Measurements from ENCODE around the gene GREB1L. TPM values are rescaled to one million over a fixed set of nuclear protein-coding genes. Genes with fewer than 3 reads are reported as not detected.

The GREB1L gene
- total RNA-seq, 2 experiments from 2014 or later, result not detected

GRCh38 chr18:21496277-21496835, 254.3 kb downstream of the GREB1L start:
- Histone ChIP-seq H3K4me2 (ENCODE audit: low read length) (no peak overlapping the region), H3K4me3 (ENCODE audit: low read depth, low read length, poor library complexity, severe bottlenecking) (no peak overlapping the region), H3K79me2 (ENCODE audit: insufficient read depth, low read depth, low read length) (no peaks in the 10 kb centered on the region), H2AFZ (ENCODE audit: low read length) (no peak overlapping the region), H4K20me1 (ENCODE audit: insufficient read depth, low read length) (no peaks in the 10 kb centered on the region), H3K9me2 (ENCODE audit: insufficient read depth, low read length) (no peaks in the 10 kb centered on the region), H3K36me3 (ENCODE audit: insufficient read depth, low read length) (no peaks in the 10 kb centered on the region), H3K4me1 (ENCODE audit: insufficient read depth, low read length, poor library complexity, severe bottlenecking) (no peaks in the 10 kb centered on the region), H3K9me3 (ENCODE audit: low read length) (no peaks in the 10 kb centered on the region), H3K27ac (ENCODE audit: low read depth, low read length, poor library complexity, severe bottlenecking) (no peak overlapping the region)
- ChIA-PET POLR2A (interaction anchor here (0.5 to 0.7 kb wide), 5 partner anchors 12 to 925 kb away, joined by 3 to 9 read pairs (median 5); no protein-coding TSS in a partner anchor), CTCF (ENCODE audit: unreplicated experiment) (no interaction called here)
- DNase-seq (ENCODE audit: low spot score), result no peak
- intact Hi-C loops (cut with micrococcal nuclease; ENCODE audit: unreplicated experiment), result no loop called here
- no TSS peak for BruUV-seq (replicated peaks)
- TF ChIP-seq, protein P1, sequence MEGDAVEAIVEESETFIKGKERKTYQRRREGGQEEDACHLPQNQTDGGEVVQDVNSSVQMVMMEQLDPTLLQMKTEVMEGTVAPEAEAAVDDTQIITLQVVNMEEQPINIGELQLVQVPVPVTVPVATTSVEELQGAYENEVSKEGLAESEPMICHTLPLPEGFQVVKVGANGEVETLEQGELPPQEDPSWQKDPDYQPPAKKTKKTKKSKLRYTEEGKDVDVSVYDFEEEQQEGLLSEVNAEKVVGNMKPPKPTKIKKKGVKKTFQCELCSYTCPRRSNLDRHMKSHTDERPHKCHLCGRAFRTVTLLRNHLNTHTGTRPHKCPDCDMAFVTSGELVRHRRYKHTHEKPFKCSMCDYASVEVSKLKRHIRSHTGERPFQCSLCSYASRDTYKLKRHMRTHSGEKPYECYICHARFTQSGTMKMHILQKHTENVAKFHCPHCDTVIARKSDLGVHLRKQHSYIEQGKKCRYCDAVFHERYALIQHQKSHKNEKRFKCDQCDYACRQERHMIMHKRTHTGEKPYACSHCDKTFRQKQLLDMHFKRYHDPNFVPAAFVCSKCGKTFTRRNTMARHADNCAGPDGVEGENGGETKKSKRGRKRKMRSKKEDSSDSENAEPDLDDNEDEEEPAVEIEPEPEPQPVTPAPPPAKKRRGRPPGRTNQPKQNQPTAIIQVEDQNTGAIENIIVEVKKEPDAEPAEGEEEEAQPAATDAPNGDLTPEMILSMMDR (conservative IDR thresholded peaks at IDR 0.05; ENCODE audit: low read length), result no peak
- TF ChIP-seq EZH2phosphoT487 (IDR thresholded peaks at IDR 0.05; ENCODE audit: borderline replicate concordance, low read depth, low read length), result no peak

- intact Hi-C loops (cut with micrococcal nuclease; ENCODE audit: unreplicated experiment), result no loop called here
- ChIA-PET CTCF (ENCODE audit: unreplicated experiment) (interaction anchor here (1.1 kb wide), 1 partner anchor 15 kb away, joined by 3 read pairs; no protein-coding TSS in a partner anchor), POLR2A (no interaction called here)
- no peak for TF ChIP-seq EZH2phosphoT487 (IDR thresholded peaks at IDR 0.05; ENCODE audit: borderline replicate concordance, low read depth, low read length)
- TF ChIP-seq, protein P1 (conservative IDR thresholded peaks at IDR 0.05; ENCODE audit: low read length), result no peak
- H2AFZ ChIP-seq (ENCODE audit: low read length), result no peak overlapping the region
- DNase-seq (ENCODE audit: low spot score), result no peak
- no peaks in the 10 kb centered on the region for H3K9me3 ChIP-seq (ENCODE audit: low read length)
- H3K79me2 ChIP-seq (ENCODE audit: insufficient read depth, low read depth, low read length), result no peaks in the 10 kb centered on the region
- H3K4me3 ChIP-seq (ENCODE audit: low read depth, low read length, poor library complexity, severe bottlenecking), result no peak overlapping the region
- H4K20me1 ChIP-seq (ENCODE audit: insufficient read depth, low read length), result no peaks in the 10 kb centered on the region
- H3K4me1 ChIP-seq (ENCODE audit: insufficient read depth, low read length, poor library complexity, severe bottlenecking), result no peaks in the 10 kb centered on the region
- H3K36me3 ChIP-seq (ENCODE audit: insufficient read depth, low read length), result no peaks in the 10 kb centered on the region
- BruUV-seq (replicated peaks), result no TSS peak
- no peak overlapping the region for H3K4me2 ChIP-seq (ENCODE audit: low read length)
- no peak overlapping the region for H3K27ac ChIP-seq (ENCODE audit: low read depth, low read length, poor library complexity, severe bottlenecking)
- no peaks in the 10 kb centered on the region for H3K9me2 ChIP-seq (ENCODE audit: insufficient read depth, low read length)
These were observed 258.0 kb downstream of the GREB1L start for GRCh38 chr18:21499997-21500396.

DNA sequence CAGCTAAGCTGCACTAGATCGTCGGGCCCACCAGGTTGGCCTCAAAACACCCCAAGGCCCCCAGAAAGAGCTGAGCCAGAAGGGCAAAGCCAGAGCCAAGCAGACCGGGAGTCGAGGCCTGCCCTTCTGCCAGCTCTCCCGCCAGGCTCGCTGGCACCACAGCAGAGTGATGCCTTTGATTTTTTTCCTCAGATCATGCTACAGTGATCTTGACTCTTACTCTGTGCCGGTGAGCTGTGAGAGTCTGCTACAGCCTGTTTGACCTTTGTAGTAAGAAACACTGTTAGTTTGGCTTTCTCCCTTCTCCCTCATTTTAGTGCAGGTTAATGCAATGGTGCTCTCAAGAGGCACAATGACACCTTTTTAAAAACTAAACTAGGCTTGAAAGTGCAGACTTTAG, 260.6 kb downstream of the GREB1L start:
- intact Hi-C loops (cut with micrococcal nuclease; ENCODE audit: unreplicated experiment), result no loop called here
- Histone ChIP-seq H3K4me1 (ENCODE audit: insufficient read depth, low read length, poor library complexity, severe bottlenecking) (no peaks in the 10 kb centered on the region), H3K9me3 (ENCODE audit: low read length) (no peaks in the 10 kb centered on the region), H3K79me2 (ENCODE audit: insufficient read depth, low read depth, low read length) (no peaks in the 10 kb centered on the region), H3K27ac (ENCODE audit: low read depth, low read length, poor library complexity, severe bottlenecking) (no peak overlapping the region), H4K20me1 (ENCODE audit: insufficient read depth, low read length) (no peaks in the 10 kb centered on the region), H3K36me3 (ENCODE audit: insufficient read depth, low read length) (no peaks in the 10 kb centered on the region), H3K4me2 (ENCODE audit: low read length) (no peak overlapping the region), H3K9me2 (ENCODE audit: insufficient read depth, low read length) (no peaks in the 10 kb centered on the region), H3K4me3 (ENCODE audit: low read depth, low read length, poor library complexity, severe bottlenecking) (no peak overlapping the region), H2AFZ (ENCODE audit: low read length) (no peak overlapping the region)
- CTCF ChIA-PET (ENCODE audit: unreplicated experiment), result no interaction called here
- BruUV-seq (replicated peaks), result no TSS peak
- TF ChIP-seq, protein P1 (conservative IDR thresholded peaks at IDR 0.05; ENCODE audit: low read length), result no peak
- no peak for TF ChIP-seq EZH2phosphoT487 (IDR thresholded peaks at IDR 0.05; ENCODE audit: borderline replicate concordance, low read depth, low read length)
- DNase-seq (ENCODE audit: low spot score), result no peak
- POLR2A ChIA-PET, result interaction anchor here (0.6 to 0.8 kb wide), 3 partner anchors 87 to 237 kb away, joined by 3 to 6 read pairs (median 5); partner anchors contain the start of gene MIB1
